ENCODE data around the gene SYMPK.

The SYMPK gene

DNA sequence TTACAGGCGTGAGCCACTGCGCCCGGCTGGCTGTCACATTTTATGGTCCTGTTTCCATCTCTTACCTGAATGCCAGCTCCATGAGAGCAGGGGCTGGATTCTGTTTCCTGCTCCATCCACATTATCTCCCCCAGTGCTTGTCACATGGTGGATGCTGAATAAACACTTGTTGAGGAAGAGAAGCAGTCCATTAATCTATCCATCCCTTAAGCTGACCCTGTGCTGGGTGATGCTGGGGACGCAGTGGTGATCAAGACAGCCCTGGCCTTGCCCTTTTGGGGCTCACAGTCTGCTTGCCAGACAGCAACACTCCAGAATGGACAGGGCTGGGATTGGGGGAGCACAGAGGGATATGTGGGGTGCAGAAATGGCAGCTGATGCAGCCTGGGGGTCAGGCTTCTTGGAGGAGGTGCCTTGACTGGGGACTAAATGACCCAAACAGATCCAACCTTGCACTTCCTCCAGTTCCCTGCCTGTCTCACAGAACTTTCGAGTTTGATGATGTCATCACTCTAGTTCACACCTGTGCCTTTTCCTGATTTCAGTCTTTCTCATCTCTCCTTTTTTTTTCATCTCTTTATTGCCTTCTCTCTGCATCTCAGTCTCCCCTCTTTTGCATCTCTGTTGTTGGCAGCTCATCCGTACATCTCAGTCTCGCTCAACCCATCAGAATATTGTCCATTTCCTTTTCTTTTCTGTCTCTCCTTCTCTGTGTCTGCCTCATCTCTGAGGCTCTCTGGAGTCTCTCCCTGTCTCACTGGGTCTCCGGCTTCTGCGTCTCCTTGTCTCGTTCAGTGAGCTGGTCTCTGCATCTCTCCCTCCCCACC lies 18.3 kb upstream of the SYMPK start:
- H3K4me3 ChIP-seq (ENCODE audit: low read depth, low read length) = no peak overlapping the region
- TF ChIP-seq, protein P1, sequence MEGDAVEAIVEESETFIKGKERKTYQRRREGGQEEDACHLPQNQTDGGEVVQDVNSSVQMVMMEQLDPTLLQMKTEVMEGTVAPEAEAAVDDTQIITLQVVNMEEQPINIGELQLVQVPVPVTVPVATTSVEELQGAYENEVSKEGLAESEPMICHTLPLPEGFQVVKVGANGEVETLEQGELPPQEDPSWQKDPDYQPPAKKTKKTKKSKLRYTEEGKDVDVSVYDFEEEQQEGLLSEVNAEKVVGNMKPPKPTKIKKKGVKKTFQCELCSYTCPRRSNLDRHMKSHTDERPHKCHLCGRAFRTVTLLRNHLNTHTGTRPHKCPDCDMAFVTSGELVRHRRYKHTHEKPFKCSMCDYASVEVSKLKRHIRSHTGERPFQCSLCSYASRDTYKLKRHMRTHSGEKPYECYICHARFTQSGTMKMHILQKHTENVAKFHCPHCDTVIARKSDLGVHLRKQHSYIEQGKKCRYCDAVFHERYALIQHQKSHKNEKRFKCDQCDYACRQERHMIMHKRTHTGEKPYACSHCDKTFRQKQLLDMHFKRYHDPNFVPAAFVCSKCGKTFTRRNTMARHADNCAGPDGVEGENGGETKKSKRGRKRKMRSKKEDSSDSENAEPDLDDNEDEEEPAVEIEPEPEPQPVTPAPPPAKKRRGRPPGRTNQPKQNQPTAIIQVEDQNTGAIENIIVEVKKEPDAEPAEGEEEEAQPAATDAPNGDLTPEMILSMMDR (IDR thresholded peaks at IDR 0.05; ENCODE audit: control insufficient read depth, extremely low read depth, insufficient read depth) = no peak
- DNase-seq (ENCODE audit: low read depth) = no peak

DNA sequence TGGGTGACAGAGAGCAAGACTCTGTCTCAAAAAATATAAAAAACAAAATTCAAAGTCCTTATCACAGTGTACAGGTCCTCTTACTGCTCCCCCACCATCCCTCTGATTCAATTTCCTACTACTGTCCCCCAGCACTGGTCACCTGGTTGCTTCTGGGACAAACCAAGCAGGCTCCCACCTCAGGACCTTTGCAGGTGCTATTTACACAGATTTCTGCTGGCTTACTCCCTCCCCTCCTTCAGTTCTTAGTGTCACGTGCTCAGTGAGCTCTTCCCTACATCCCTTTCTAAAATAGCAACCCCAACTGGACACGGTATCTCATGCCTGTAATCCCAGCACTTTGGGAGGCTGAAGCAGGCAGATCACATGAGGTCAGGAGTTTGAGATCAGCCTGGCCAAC lies 17.0 kb upstream of the SYMPK start:
- DNase-seq (ENCODE audit: low read depth) = no peak
- TF ChIP-seq, protein P1 (IDR thresholded peaks at IDR 0.05; ENCODE audit: control insufficient read depth, extremely low read depth, insufficient read depth) = no peak
- H3K4me3 ChIP-seq (ENCODE audit: low read depth, low read length) = no peak overlapping the region

DNA sequence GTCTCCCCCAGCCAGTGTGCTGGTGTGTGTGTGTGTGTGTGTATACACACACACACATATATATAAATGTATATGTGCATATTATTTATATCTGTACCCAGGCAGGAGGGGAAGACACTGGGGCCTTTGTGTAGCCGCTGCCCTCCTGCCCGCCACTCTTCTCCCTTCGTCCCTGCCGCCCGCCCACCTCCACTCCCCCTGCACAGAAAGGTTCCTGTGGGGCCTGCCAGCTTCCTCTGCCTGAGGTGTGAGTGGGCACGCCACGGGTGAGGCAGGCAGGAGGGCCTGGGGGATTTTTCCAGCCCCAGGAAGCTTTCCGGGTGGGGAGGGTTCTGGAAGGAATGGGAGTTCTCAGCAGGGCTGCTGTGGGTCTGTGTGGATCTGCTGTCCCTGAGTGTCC lies 16.1 kb upstream of the SYMPK start:
- no peak for DNase-seq (ENCODE audit: low read depth)
- H3K4me3 ChIP-seq (ENCODE audit: low read depth, low read length) = no peak overlapping the region
- TF ChIP-seq, protein P1 (IDR thresholded peaks at IDR 0.05; ENCODE audit: control insufficient read depth, extremely low read depth, insufficient read depth) = no peak

DNA sequence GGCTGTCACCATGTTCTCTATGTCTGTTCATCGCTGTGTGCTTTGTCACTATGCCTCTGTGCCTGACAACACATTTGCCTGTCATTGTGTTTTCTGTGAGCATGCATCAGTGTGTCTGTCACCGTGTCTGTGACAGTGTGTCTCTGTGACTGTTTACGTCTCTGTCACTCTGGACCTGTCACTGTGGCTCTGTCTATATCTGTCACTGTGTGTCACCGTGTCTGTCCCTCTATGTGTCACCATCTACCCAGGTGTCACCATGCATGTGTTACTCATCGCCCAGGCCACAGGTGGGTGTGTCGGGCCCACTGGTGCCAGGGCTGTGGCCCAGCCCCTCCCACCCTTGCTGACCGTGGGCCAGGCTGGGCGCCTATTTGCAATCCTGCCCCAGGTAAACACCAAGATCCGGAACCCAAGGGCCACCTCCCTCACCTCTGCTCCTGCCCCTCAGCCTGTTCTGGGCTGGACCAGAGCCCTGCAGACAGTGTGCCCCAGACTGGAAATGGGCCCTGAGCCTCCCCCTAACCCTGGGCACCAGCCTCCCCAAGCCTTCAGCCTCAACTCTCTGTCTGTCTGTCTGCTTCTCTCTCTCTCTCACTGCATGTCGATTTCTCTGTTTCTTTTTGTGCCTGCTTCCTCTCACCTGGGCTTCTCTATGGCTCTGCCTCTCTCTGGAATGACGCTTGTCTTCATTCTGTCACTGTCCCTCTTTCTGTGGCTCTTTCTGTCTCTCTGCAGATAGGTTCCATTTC lies 15.3 kb upstream of the SYMPK start:
- no peak overlapping the region for H3K4me3 ChIP-seq (ENCODE audit: low read depth, low read length)
- DNase-seq (ENCODE audit: low read depth) = no peak
- TF ChIP-seq, protein P1 (IDR thresholded peaks at IDR 0.05; ENCODE audit: control insufficient read depth, extremely low read depth, insufficient read depth) = no peak

DNA sequence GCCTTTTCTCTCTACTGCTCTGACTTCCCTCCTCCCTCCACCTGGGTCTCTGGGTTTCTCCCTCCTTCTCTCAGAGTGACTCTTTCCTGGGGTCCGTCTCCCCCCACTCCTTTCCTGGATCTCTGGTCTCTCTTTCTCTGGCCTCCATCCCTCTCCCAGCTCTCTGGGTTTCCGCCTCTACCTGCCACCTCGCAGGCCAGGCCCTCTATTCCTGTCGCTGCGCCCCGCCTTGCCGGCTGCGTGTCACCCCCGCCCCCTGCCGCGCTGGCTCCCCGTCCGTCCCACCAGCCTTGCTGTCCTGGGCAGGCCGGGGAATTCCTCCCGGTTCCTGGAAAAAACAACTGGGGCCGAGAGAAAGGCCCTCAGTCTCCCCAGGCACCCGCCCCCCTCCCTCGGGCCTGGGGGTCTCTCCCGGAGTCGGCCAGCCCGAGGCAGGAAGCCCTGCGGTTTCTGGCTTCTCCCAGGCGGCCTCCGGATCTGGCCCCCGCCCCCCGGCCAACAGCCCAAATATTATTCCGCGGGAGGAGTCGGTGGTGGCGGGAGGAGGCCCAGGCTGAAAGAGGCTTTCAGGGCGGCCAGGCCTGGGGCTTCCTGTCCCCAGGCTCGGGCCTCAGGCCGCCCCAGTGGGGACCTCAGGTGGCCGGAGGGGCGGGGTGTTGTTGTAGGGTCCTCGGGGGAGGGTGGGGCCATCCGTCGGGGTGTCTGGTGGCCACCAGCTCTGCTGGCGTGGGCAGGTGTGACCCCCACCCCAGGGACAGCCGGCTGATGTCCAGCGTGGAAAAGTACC lies 13.7 kb upstream of the SYMPK start:
- TF ChIP-seq, protein P1 (IDR thresholded peaks at IDR 0.05; ENCODE audit: control insufficient read depth, extremely low read depth, insufficient read depth) = no peak
- H3K4me3 ChIP-seq (ENCODE audit: low read depth, low read length) = no peak overlapping the region
- DNase-seq (ENCODE audit: low read depth) = no peak

DNA sequence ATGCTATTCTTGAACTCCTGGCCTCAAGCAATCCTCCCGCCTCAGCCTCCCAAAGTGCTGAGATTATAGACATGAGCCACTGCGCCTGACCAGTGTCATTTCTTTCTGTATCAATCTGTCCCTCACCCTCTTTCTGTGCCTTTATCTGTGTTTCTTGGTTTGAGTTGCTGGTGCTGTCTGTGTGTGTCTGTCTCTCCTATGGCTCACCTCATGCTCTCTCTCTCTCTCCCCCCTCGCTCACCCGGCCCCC lies 13.1 kb upstream of the SYMPK start:
- H3K4me3 ChIP-seq (ENCODE audit: low read depth, low read length) = no peak overlapping the region
- DNase-seq (ENCODE audit: low read depth) = no peak
- TF ChIP-seq, protein P1 (IDR thresholded peaks at IDR 0.05; ENCODE audit: control insufficient read depth, extremely low read depth, insufficient read depth) = no peak
